ENCODE data around the gene HSDL2. TPM values are rescaled to one million over a fixed set of nuclear protein-coding genes. Genes with fewer than 3 reads are reported as not detected.
"Not testable (repeated sequence)": the region's sequence is repeated elsewhere in the genome, so short reads cannot be mapped to it uniquely, and the experiment has no call there.

The HSDL2 gene
- total RNA-seq, 1 experiment from 2014 or later = 37.0 TPM

GRCh38 chr9:112371060-112371459 is 8.8 kb upstream of the HSDL2 start:
- Histone ChIP-seq H3K9me3 (ENCODE audit: low read length) (no peaks in the 10 kb centered on the region), H3K9me2 (replicated peaks; ENCODE audit: low read length) (no peaks in the 10 kb centered on the region), H3K27me3 (ENCODE audit: low read length) (no peaks in the 10 kb centered on the region), H3K9ac (ENCODE audit: low read length) (no peak overlapping the region), H3K79me2 (ENCODE audit: low read length) (no peaks in the 10 kb centered on the region), H4K20me1 (ENCODE audit: low read length) (no peaks in the 10 kb centered on the region), H3K27ac (ENCODE audit: low read length) (no peak overlapping the region), H3K4me3 (ENCODE audit: low read length) (no peak overlapping the region), H2AFZ (ENCODE audit: low read length) (no peak overlapping the region), H3K4me1 (ENCODE audit: insufficient read depth, low read length) (no peaks in the 10 kb centered on the region; the same call in 1 of the 2 replicates), H3K36me3 (ENCODE audit: low read depth, low read length) (no peaks in the 10 kb centered on the region), H3F3A (ENCODE audit: low read length, unreplicated experiment) (no peaks in the 10 kb centered on the region), H3K4me2 (ENCODE audit: low read length) (no peak overlapping the region)
- intact Hi-C loops (cut with micrococcal nuclease) = no loop called here
- no TSS peak for BruUV-seq (replicated peaks)
- no peak for ATAC-seq
- CTCF ChIA-PET = no interaction called here
- POLR2A ChIA-PET (ENCODE audit: unreplicated experiment) = interaction anchor here (0.6 kb wide), 1 partner anchor 682 kb away, joined by 3 read pairs; no protein-coding TSS in a partner anchor
- peak; percentile 47 for DNase-seq
- TF ChIP-seq EZH2 (IDR thresholded peaks at IDR 0.05; ENCODE audit: low read length, unreplicated experiment) (no peak), EZH2phosphoT487 (IDR thresholded peaks at IDR 0.05; ENCODE audit: borderline replicate concordance, low read length) (no peak), CTCF (conservative IDR thresholded peaks at IDR 0.05; ENCODE audit: low read depth, low read length) (no peak)

- H3K79me2 ChIP-seq (ENCODE audit: low read length) = not testable (repeated sequence)
- CTCF ChIA-PET = interaction anchor here (0.7 kb wide), 1 partner anchor 41 kb away, joined by 4 read pairs; no protein-coding TSS in a partner anchor
Measured at GRCh38 chr9:112373666-112374065, 6.2 kb upstream of the HSDL2 start.

GRCh38 chr9:112374232-112374631 is 5.7 kb upstream of the HSDL2 start:
- Histone ChIP-seq H3K4me1 (ENCODE audit: insufficient read depth, low read length) (peaks cover 11% of the 10 kb centered on the region; the same call in 1 of the 2 replicates), H3K79me2 (ENCODE audit: low read length) (peaks cover 12% of the 10 kb centered on the region; the same call in 1 of the 2 replicates)
- POLR2A ChIA-PET (ENCODE audit: unreplicated experiment); H3K27ac ChIP-seq (ENCODE audit: low read length); H3K36me3 ChIP-seq (ENCODE audit: low read depth, low read length); H4K20me1 ChIP-seq (ENCODE audit: low read length); DNase-seq; H3K9ac ChIP-seq (ENCODE audit: low read length); H2AFZ ChIP-seq (ENCODE audit: low read length); BruUV-seq (replicated peaks); H3K4me2 ChIP-seq (ENCODE audit: low read length); H3K27me3 ChIP-seq (ENCODE audit: low read length); H3K4me3 ChIP-seq (ENCODE audit: low read length); H3K9me3 ChIP-seq (ENCODE audit: low read length); H3F3A ChIP-seq (ENCODE audit: low read length, unreplicated experiment); intact Hi-C loops (cut with micrococcal nuclease); H3K9me2 ChIP-seq (replicated peaks; ENCODE audit: low read length); ATAC-seq: not testable (repeated sequence)
- CTCF ChIA-PET = interaction anchor here (0.7 kb wide), 1 partner anchor 40 kb away, joined by 4 read pairs; no protein-coding TSS in a partner anchor

More at GRCh38 chr9:112373666-112374065, 6.2 kb upstream of the HSDL2 start:
- H3K36me3 ChIP-seq (ENCODE audit: low read depth, low read length); H3F3A ChIP-seq (ENCODE audit: low read length, unreplicated experiment); H3K9me3 ChIP-seq (ENCODE audit: low read length); ATAC-seq; intact Hi-C loops (cut with micrococcal nuclease); H3K9ac ChIP-seq (ENCODE audit: low read length); DNase-seq; BruUV-seq (replicated peaks); H3K27me3 ChIP-seq (ENCODE audit: low read length); H3K4me2 ChIP-seq (ENCODE audit: low read length); POLR2A ChIA-PET (ENCODE audit: unreplicated experiment); H4K20me1 ChIP-seq (ENCODE audit: low read length); H3K9me2 ChIP-seq (replicated peaks; ENCODE audit: low read length); H2AFZ ChIP-seq (ENCODE audit: low read length); H3K4me3 ChIP-seq (ENCODE audit: low read length); H3K27ac ChIP-seq (ENCODE audit: low read length): not testable (repeated sequence)
- H3K4me1 ChIP-seq (ENCODE audit: insufficient read depth, low read length) = peaks cover 11% of the 10 kb centered on the region; the same call in 1 of the 2 replicates

GRCh38 chr9:112375361-112375760 is 4.5 kb upstream of the HSDL2 start:
- no peak for ATAC-seq

More at GRCh38 chr9:112375361-112375760, 4.5 kb upstream of the HSDL2 start:
- TF ChIP-seq CTCF (conservative IDR thresholded peaks at IDR 0.05; ENCODE audit: low read depth, low read length) (no peak), EZH2 (IDR thresholded peaks at IDR 0.05; ENCODE audit: low read length, unreplicated experiment) (no peak), EZH2phosphoT487 (IDR thresholded peaks at IDR 0.05; ENCODE audit: borderline replicate concordance, low read length) (no peak)
- Histone ChIP-seq H3K36me3 (ENCODE audit: low read depth, low read length) (no peaks in the 10 kb centered on the region), H3K9me2 (replicated peaks; ENCODE audit: low read length) (no peaks in the 10 kb centered on the region), H3K27ac (ENCODE audit: low read length) (no peak overlapping the region), H4K20me1 (ENCODE audit: low read length) (no peaks in the 10 kb centered on the region), H3K9ac (ENCODE audit: low read length) (no peak overlapping the region), H3K27me3 (ENCODE audit: low read length) (no peaks in the 10 kb centered on the region), H3K79me2 (ENCODE audit: low read length) (peaks cover 19% of the 10 kb centered on the region), H3K9me3 (ENCODE audit: low read length) (no peaks in the 10 kb centered on the region), H2AFZ (ENCODE audit: low read length) (no peak overlapping the region), H3K4me3 (ENCODE audit: low read length) (no peak overlapping the region), H3F3A (ENCODE audit: low read length, unreplicated experiment) (no peaks in the 10 kb centered on the region), H3K4me1 (ENCODE audit: insufficient read depth, low read length) (peaks cover 11% of the 10 kb centered on the region; the same call in 1 of the 2 replicates), H3K4me2 (ENCODE audit: low read length) (no peak overlapping the region)
- no peak for DNase-seq
- intact Hi-C loops (cut with micrococcal nuclease) = no loop called here
- no TSS peak for BruUV-seq (replicated peaks)
- CTCF ChIA-PET = no interaction called here
- POLR2A ChIA-PET (ENCODE audit: unreplicated experiment) = no interaction called here

Data from PC-3 (cell line).